ENCODE results near the gene PDCD4. TPM values are rescaled to one million over a fixed set of nuclear protein-coding genes. Genes with fewer than 3 reads are reported as not detected.

The PDCD4 gene
- total RNA-seq, 1 donor from 2014 or later: 142 TPM

DNA sequence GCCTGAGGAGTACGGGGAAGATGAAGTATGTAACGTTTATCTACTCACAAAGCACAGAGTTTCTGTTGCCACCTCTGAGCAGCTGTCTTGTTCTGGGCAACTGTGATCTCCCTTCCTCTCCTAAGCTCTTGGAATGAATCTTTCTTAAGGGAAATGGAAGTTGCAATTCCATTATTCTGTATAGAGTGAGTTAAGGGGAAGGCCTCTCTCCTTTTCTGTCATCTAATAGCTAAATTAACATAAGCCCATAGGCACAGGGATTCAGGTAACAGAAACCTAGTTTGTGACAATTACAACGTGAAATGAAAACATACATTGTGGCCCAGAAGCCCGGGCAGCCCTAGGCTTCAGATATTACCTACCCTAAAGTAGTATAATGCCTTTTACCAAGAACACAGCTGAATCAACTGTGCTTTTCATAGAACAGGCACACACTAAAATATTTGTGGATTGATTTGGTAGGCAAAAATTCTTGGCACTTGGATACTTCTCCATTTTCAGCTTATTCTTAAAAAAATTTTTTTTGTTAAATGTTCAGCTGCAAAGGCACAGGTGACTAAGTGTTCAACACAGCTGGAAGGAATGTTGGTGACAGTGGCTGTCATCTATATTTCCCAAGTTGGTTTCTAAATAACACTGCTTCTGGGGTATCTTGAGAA is 3.8 kb upstream of the PDCD4 start:
- peaks cover 43% of the 10 kb centered on the region for H3K4me1 Mint-ChIP-seq
- H3K27ac Mint-ChIP-seq: peak overlapping the region; percentile 8
- H3K36me3 Mint-ChIP-seq: no peaks in the 10 kb centered on the region
- TF ChIP-seq, protein P1, sequence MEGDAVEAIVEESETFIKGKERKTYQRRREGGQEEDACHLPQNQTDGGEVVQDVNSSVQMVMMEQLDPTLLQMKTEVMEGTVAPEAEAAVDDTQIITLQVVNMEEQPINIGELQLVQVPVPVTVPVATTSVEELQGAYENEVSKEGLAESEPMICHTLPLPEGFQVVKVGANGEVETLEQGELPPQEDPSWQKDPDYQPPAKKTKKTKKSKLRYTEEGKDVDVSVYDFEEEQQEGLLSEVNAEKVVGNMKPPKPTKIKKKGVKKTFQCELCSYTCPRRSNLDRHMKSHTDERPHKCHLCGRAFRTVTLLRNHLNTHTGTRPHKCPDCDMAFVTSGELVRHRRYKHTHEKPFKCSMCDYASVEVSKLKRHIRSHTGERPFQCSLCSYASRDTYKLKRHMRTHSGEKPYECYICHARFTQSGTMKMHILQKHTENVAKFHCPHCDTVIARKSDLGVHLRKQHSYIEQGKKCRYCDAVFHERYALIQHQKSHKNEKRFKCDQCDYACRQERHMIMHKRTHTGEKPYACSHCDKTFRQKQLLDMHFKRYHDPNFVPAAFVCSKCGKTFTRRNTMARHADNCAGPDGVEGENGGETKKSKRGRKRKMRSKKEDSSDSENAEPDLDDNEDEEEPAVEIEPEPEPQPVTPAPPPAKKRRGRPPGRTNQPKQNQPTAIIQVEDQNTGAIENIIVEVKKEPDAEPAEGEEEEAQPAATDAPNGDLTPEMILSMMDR (IDR thresholded peaks at IDR 0.05; ENCODE audit: unreplicated experiment): no peak
- H3K4me3 Mint-ChIP-seq: no peak overlapping the region
- H3K27me3 Mint-ChIP-seq (ENCODE audit: low read depth): no peaks in the 10 kb centered on the region
- no peak for DNase-seq (ENCODE audit: low spot score in 2 of 2, unreplicated experiment in 2 of 2)
- no peaks in the 10 kb centered on the region for H3K9me3 Mint-ChIP-seq

DNA sequence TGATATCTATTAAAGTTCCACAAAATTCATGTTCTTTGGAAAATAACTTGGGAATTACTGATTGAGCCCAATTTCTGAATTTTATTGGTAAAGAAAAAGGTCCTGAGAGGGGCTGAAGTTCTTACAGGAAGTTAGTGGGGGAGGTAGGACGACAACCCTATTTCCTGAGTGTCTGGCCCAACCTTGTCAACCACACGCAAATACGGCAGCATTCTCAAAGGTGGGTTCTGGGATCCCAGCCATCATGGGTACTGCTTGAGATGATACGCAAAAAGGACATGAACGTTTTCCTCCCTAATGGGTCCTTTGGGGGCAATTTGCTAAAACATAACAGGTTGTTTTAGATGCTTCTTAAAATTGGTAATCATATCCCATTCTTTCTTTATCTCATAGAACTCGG is 2.7 kb upstream of the PDCD4 start:
- Mint-ChIP-seq H3K27ac (no peak overlapping the region), H3K4me3 (no peak overlapping the region), H3K9me3 (no peaks in the 10 kb centered on the region), H3K36me3 (no peaks in the 10 kb centered on the region), H3K27me3 (ENCODE audit: low read depth) (no peaks in the 10 kb centered on the region), H3K4me1 (peaks cover 50% of the 10 kb centered on the region)
- TF ChIP-seq, protein P1 (IDR thresholded peaks at IDR 0.05; ENCODE audit: unreplicated experiment): no peak
- no peak for DNase-seq (ENCODE audit: low spot score in 2 of 2, unreplicated experiment in 2 of 2)

DNA sequence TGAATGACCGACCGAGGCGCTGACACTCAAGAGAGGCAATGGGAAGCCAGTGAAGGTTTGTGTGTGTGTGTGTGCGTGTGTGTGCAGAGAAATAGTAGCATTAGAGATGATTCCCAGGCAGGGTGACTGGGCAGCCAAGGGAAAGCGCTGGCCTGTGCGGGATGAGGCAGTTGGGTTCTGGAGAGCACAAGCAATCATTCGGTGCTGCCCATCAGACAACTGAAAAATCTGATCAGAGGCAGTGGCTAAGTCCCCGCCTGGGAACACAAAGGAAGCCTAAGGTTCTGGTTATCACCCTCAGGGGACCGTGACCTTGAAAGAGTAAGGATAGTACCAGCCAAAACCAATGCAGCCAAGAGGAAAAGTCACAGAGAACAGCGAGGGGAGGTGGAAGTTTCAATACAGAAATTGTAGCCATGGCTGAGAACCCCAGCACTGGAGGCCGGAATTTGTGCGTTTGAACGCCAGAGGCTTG is 868 bp upstream of the PDCD4 start:
- peak overlapping the region; percentile 96 for H3K4me3 Mint-ChIP-seq
- no peaks in the 10 kb centered on the region for H3K36me3 Mint-ChIP-seq
- no peaks in the 10 kb centered on the region for H3K9me3 Mint-ChIP-seq
- DNase-seq (ENCODE audit: low spot score in 2 of 2, unreplicated experiment in 2 of 2): no peak
- H3K27me3 Mint-ChIP-seq (ENCODE audit: low read depth): no peaks in the 10 kb centered on the region
- TF ChIP-seq, protein P1 (IDR thresholded peaks at IDR 0.05; ENCODE audit: unreplicated experiment): no peak
- peak overlapping the region; percentile 98 for H3K27ac Mint-ChIP-seq
- H3K4me1 Mint-ChIP-seq: peaks cover 43% of the 10 kb centered on the region

DNA sequence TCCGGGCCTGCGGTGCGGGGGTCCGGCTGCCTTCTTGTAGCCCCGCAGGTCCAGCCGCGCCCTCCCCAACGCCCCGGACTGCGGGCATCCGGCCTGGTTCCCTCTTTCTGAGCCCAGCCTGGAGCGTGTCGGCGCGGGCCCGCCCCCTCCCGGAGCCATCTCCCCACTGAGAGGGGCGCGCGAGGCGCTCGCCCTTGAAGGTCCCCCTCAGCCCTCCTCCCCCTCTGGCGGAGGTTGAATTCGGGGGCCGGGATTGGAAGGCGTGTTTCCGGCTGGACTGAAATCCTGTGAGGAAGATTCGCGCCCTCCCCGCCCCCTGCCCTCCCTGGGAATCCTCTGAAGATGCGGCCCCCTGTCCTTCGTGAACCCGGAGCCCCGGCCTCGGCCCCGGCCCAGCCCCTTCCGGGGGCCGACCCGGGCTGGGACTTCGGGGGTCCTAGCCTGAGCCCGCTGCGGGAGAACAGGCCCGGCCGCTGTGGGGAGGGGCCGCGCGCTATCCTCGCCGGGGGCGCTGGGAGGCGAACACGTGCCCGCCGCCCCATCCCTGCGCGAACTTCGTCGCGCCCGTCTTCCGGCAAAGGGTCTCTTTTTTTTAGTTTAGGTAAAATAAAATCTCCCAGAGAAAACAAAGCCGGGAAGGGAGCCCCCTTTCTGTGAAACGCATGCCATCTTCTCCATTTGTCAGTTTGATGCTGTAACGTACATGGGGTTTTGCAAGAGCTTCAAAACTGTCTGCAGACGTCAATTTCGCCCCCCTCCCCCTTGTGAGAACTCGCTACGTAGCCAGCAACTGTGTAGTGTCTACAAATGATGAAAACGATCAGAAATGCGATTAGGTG is 636 bp downstream of the PDCD4 start:
- Mint-ChIP-seq H3K4me1 (peaks cover 32% of the 10 kb centered on the region), H3K36me3 (peaks cover 1% of the 10 kb centered on the region), H3K4me3 (peak overlapping the region; percentile 96), H3K27ac (peak overlapping the region; percentile 90), H3K9me3 (no peaks in the 10 kb centered on the region), H3K27me3 (ENCODE audit: low read depth) (no peaks in the 10 kb centered on the region)
- peak; percentile 61 to 84 for DNase-seq (ENCODE audit: low spot score in 2 of 2, unreplicated experiment in 2 of 2)
- TF ChIP-seq, protein P1 (IDR thresholded peaks at IDR 0.05; ENCODE audit: unreplicated experiment): no peak

DNA sequence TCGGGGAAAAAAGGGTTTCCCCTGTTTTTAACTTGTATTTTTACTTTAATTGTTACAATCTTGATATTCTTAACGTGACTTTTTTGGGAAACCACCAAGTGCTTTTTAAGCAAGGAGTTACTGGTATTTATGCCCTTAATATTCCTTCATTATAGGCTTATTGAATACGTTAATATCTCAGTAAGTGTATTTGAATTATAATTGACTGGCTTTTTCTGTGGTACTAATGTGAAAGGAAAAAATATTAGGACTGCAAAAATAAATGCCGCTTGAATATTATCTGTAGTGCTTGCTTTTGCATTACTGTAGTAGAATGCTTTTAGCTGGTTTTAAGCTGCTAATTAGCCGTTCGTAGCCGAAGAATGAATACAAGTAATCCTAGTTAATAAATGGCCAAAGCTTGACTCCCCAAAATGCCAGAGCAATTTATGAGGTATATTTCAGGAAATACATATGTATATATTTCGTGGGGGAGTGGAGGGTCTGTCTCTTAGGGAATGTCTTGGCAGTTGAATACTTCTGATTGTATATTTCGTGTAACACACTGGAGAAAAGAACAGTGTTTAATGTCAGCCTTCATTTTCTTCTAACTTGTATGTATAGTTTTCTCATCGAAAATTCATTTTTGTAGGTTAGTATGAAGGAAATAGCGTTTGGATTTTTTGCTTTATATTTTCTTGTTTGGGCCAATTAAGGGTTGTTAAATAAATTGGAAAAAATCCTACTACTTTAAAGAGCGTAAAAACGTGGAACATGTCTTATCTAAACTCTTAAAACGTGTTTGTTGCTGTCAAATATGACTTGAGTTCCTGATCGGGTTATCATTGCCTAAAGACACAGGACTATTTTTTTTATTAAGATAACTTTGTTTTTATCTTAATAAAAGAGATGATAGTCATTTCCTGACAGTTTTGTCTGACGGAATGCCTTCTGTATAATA is 1.5 kb downstream of the PDCD4 start:
- DNase-seq (ENCODE audit: low spot score in 2 of 2, unreplicated experiment in 2 of 2): no peak

More for the DNA sequence above, 1.5 kb downstream of the PDCD4 start:
- Mint-ChIP-seq H3K4me1 (peaks cover 29% of the 10 kb centered on the region), H3K4me3 (peak overlapping the region; percentile 81), H3K9me3 (no peaks in the 10 kb centered on the region), H3K27me3 (ENCODE audit: low read depth) (no peaks in the 10 kb centered on the region), H3K36me3 (peaks cover 1% of the 10 kb centered on the region), H3K27ac (peak overlapping the region; percentile 90)
- TF ChIP-seq, protein P1 (IDR thresholded peaks at IDR 0.05; ENCODE audit: unreplicated experiment): no peak

Data from mesothelial cell of epicardium (in vitro differentiated cells).